HG03175 (cell line): ENCODE measurements around the gene MRC2.

Experiments used
- ATAC-seq: cut with Tn5 transposase; IDR thresholded peaks from one replicate; pipeline ENCODE4 v1.9.1; 2021; ENCODE audit warnings: mild to moderate bottlenecking, moderate library complexity; ENCODE audit not compliant: unreplicated experiment

The MRC2 gene

DNA sequence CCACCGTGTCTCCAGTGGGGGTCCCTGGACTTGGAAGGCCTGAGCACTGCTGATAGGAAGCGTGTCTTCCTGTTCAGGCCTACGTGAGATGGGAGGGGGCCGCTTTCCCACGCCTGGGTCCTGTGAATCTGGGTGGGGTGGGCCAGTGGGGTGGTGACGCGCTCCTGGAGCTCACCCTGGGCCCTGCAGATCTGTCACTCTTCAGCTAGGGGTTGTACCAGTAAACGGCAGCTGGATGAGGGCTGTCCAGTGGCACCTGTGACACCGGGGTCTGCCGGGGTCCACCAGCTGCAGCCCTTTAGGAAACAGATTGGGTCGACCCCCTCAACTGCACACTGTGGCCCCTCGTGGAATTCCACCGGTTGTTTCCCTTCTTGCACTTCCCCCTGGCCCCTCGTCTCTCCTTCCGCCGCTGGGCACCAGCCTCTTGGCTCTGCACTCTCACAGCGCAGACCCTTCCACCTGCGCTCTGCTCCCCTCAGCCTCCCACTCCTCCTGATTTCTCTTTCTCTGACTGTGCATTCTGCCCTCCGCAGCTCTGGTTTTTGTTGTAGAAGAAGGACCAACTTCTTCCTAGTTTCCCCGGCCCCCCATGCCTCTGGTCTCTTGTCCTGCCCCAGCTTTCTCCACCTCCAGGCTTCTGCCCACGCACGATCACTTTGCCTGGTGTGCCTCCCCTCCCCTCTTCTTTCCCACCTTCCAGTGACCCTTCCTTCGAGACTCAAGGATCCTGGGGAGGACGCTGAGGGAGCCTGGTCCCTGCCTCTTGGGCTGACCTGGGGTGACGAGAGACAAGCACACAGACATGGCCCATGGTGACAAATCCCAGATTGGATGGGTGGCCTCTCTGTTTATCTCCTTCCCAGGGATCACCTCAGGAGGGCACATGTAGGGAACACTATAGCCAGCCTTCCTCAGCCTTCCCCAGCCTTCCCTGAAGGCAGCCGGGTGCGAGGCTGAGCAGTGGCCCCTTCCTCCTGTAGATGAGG is 4.8 kb downstream of the MRC2 start:
- no peak for ATAC-seq

DNA sequence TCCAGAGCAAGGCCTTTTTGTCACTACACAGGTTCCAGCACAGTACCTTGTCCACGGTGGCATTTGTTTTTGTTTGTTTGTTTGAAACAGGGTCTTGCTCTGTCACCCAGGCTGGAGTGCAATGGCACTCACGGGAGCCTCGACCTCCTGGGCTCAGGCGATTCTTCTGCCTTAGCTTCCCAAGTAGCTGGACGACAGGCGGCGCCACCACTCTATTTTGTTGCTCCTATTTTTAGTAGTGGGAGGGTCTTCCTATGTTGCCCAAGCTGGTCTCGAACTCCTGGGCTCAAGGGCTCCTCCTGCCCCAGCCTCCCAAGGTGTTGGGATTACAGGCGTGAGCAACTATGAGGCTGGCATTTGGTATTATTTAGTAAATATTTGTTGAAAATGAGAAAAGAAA is 10.3 kb downstream of the MRC2 start:
- no peak for ATAC-seq

DNA sequence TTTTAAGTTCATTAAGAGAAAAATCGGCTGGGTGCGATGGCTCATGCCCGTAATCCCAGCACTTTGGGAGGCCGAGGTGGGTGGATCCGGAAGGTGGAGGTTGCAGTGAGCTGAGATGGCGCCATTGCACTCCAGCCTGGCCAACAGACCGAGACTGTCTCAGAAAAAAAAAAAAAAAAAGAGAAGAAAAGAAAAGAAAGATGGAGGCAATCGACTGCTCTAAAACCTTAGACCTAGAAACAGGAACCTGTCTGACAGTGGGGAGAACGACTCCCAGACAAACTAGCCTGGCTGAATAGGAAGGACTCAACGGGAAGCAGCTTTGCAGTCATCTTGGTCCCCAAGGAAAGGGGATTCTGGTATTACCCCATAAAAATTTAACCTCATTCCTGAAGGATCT is 13.7 kb downstream of the MRC2 start:
- ATAC-seq: no peak

GRCh38 chr17:62641951-62642350 is 14.5 kb downstream of the MRC2 start:
- no peak for ATAC-seq

GRCh38 chr17:62643496-62643895 is 16.0 kb downstream of the MRC2 start:
- no peak for ATAC-seq

DNA sequence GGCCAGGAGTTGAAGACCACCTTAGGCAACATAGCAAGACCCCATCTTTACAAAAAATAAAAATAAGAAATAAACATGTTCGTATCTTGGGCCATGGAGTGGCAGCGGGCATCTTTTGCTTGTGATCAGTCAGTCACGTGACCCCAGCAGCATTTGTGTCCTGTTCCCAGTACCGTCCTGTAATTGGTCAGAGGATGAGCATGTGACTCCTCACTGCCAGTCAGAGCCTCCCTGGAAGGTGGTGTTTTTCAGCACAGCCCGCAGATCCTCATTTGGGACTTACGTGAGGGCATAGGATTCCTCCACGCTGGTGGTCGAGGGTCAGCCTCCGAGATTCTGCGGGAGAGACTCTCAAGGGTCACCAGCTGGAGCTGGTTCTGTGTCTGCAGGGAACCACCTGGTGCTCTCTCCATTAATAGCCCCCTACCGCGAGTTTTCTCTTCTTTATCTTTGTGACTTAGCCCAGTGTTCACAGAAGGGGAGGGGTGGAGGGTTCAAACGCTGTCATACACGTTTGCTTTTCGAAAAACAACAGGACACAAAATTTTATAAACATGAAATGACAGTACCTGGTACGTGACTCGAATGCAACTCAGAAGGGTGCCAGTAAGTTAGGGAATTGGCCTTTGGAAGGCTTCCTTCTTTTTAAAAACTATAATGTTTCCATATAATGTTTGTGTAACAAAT is 17.2 kb downstream of the MRC2 start:
- ATAC-seq: no peak

DNA sequence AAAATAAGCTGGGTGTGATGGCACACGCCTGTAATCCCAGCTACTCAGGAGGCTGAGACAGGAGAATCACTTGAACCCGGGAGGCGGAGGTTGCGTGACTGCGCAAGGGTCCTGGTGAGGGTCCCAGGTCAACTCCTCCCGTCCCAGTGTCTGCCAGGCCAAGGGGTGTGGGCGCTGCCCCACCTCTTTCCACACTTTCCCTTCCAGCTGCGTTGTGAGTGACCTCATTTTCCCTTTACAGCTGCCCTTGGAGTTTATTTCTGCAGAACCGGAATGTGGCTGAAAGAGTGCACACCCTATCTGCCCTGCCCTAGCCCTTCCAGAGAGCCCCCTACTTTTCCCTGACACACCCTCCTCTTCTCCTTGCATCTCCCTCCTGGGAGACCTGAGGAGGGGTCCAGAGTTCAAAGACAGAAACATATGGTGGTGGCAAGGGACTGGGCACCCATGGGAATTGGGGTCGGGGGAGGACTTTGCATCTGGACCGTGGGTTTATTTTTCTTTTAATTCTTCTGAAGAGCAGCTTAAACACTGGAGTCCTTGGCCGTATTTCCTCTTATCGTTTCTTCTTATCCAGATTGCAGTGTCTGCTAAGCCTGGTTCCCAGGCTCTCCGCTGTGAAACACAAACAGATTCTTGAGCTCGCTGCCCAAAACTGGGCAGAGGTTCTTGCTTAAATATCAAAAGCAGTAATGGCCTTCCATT is 20.9 kb downstream of the MRC2 start:
- no peak for ATAC-seq

- ATAC-seq: no peak
Measured at GRCh38 chr17:62648956-62649294, 21.5 kb downstream of the MRC2 start.

GRCh38 chr17:62649570-62649969 is 22.1 kb downstream of the MRC2 start:
- ATAC-seq: no peak

DNA sequence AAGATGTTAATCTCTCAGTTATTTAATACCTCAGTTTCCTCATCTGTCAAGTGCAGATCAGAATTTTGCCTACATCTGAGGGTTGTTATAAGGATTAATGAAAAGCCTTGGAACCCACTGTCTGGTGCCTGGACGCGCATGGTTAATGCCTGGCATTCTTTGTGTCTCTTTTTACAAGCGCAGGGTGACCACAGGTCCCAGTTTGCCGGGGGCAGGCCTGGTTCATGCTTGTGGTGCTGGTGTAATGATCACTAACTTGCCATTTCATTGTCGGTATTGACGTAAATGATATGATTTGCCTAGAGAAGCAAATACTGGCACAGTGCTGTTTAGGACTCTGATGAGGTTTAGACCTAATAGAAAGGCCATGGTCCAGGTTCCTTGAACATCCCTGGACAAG is 23.1 kb downstream of the MRC2 start:
- no peak for ATAC-seq

DNA sequence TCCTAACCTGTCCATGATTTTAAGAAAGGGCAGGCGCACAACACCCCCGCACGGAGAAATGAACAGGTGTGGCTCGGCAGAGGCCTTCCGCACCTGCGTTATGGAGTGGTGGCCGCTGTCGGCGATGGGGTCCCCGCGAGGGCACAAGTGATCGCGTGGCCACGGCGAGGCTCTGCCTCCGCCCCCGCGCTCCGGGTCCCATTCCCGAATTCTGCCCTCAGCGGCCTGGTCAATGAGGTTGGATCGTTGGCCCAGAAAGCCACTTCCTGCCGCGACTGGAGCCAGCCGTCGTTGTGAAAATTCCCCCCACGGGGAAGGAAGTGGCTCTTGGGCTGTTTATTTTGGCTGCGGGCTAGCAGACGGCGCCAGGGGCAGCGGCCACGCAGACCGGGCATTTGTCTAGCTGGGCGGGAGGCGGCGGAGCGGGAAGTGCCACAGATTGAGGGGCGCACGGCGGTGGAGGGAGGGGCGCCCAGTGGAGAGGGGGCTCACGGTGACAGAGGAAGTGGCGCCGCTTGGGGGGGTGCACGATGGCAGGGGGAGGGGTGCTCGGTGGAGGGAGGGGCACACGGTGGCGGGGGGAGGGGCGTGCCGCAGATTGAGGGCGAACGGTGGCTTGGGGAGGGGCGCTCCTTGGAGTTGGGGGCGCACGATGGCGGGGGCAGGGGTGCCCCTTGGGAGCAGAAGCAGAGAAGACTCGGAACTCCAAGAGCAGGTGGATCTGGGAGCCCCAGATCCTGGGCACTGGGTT is 25.0 kb downstream of the MRC2 start:
- ATAC-seq: no peak

DNA sequence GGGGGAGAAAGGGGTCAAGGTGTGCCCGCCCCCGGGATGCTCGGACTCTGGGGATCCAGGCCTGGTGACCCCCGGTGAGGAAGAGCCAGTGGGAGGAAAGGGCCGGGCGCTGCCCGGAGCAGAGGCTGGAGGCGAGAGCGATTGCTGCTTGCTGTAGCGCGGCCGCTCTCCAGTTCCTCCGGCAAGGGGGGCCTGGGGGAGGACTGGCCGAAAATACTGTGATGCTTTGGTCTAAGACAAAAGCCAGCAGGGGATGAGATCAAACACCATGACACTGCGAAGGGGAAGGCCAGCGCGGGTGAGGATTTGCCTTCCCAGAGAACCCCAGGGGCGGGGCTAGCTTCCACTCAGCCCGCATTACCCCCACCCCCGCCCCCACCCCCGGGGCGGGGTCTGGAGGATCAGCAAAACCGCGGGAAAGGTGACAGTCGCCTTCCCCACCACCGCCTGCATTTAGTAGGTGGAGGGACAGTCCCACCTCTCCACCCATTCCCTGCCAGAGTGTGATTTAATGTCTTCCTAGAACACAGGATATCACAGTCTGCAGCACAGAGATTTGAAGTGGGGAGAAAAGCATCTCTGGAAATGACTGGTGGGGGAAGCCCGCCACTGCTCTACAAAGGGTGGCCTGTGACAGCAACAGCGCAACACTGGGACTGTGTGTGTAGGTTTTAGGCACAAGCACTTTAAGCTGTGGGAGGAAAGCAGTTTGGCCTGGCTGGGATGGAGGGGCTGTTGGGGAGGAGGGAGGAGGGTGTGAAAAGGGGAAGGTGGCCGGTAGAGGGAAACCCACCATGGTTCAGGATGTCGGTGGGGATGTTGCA is 25.7 kb downstream of the MRC2 start:
- peak; percentile 84 for ATAC-seq

DNA sequence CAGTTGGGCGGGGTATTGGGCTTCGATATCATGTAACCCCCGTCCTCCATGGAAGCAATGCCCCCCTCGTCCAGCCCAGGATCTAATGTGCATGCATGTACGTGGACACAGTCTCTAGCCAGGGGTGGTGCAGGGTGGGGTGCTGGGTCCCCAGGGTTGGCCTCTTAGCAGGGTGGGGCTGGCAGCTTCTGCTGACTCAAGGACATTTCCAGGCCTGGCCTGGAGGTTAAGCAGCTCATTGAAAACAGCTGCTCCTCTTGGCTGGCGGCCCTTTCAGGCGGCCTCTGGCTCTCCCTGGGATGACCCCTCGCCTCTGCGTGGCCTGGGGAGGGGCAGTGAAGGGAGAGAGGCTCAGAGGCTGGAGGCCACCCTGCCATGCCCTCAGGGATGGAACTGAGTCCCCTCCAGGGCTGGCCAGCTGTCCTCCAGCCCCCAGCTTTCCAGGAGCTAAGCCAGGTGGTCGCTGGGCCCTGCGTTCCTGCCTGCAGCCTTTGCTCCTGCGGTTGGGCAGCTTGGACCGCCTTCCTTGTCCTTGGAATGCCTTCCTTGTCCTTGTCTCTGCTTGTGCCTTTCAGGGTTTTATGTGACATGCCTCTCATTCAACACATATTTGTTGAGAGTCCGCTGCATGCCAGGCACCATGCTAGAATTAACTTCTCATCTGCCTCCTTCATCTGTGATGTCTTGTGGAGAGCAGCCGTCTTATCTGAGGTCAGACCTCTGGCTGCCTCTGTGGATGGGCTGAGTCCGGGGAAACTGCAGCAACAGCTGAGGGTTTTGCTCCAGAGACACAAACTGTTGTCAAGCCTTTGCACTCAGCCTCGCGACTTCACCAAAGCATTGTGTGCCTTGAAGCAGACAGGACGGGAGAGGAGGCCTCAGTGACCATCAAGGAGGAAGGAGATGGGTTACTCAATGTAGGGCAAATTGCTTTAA is 26.6 kb downstream of the MRC2 start:
- no peak for ATAC-seq

- no peak for ATAC-seq
Measured at GRCh38 chr17:62655656-62656055, 28.2 kb downstream of the MRC2 start.

DNA sequence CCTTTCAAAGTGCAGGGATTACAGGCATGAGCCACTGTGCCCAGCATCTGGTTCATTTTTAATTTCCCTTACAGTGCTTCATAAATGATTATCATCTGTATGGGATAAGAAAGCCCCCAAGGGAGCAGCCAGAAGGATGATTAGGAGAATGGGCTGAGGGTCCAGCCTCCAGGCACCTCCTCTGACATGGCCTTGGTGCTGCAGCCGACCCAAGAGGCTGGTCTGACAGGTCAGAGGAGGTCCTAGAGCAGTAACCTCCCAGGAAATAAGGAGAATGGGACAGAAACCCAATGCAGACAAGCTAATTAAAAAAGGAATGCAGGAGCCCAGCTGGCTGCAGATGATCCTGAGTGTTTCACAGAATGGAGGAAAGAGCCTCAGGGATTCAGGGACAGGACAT is 29.0 kb downstream of the MRC2 start:
- ATAC-seq: no peak

DNA sequence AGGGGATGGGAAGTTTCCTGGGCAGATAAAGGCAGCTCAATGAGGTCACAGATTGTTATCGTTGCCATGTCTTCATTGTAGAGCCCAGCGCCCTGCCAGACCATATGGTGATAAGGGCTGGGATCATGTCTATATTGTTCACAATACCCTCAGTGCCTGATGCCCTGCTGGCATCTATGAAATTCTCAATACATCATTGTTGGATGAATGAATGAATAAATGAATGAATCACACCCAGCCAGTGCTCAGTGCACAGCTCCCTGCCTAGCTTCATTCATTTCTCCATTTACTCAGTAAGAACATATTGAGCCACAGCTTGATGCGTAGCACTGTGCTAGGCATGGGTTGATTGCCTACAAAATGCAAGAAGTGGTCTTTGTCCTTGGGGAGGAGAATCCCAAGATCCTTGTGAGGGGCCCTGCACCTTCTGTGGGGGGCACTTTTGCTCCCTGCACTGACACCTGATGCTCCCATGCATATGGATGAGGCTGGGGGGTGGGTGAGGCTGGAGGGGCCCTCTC is 29.7 kb downstream of the MRC2 start:
- no peak for ATAC-seq

GRCh38 chr17:62657690-62658089 is 30.2 kb downstream of the MRC2 start:
- no peak for ATAC-seq

GRCh38 chr17:62658136-62658920 is 30.9 kb downstream of the MRC2 start:
- ATAC-seq: no peak
